ENCODE measurements around the gene STK33.

The STK33 gene

GRCh38 chr11:8366316-8366715, 227.7 kb downstream of the STK33 start:
- Mint-ChIP-seq H3K27me3 (no peaks in the 10 kb centered on the region), H3K36me3 (no peaks in the 10 kb centered on the region), H3K4me3 (no peak overlapping the region), H3K27ac (no peak overlapping the region), H3K9me3 (no peaks in the 10 kb centered on the region), H3K4me1 (no peaks in the 10 kb centered on the region)

- Mint-ChIP-seq H3K9me3 (no peaks in the 10 kb centered on the region), H3K27ac (no peak overlapping the region), H3K27me3 (no peaks in the 10 kb centered on the region), H3K4me1 (no peaks in the 10 kb centered on the region), H3K36me3 (no peaks in the 10 kb centered on the region), H3K4me3 (no peak overlapping the region)
Measured at GRCh38 chr11:8365216-8365941, 228.6 kb downstream of the STK33 start.

- no peaks in the 10 kb centered on the region for H3K4me1 Mint-ChIP-seq
- H3K27me3 Mint-ChIP-seq = no peaks in the 10 kb centered on the region
- H3K4me3 Mint-ChIP-seq = no peak overlapping the region
- no peak overlapping the region for H3K27ac Mint-ChIP-seq
- no peaks in the 10 kb centered on the region for H3K9me3 Mint-ChIP-seq
- no peaks in the 10 kb centered on the region for H3K36me3 Mint-ChIP-seq
Measured at GRCh38 chr11:8363921-8364320, 230.1 kb downstream of the STK33 start.

- no peaks in the 10 kb centered on the region for H3K27me3 Mint-ChIP-seq
- no peaks in the 10 kb centered on the region for H3K4me1 Mint-ChIP-seq
- no peaks in the 10 kb centered on the region for H3K9me3 Mint-ChIP-seq
- H3K36me3 Mint-ChIP-seq = no peaks in the 10 kb centered on the region
- no peak overlapping the region for H3K4me3 Mint-ChIP-seq
- no peak overlapping the region for H3K27ac Mint-ChIP-seq
Measured at GRCh38 chr11:8362899-8363298, 231.1 kb downstream of the STK33 start.

- Mint-ChIP-seq H3K4me1 (no peaks in the 10 kb centered on the region), H3K36me3 (no peaks in the 10 kb centered on the region), H3K27ac (no peak overlapping the region), H3K27me3 (no peaks in the 10 kb centered on the region), H3K9me3 (no peaks in the 10 kb centered on the region), H3K4me3 (no peak overlapping the region)
Measured at GRCh38 chr11:8362491-8362890, 231.5 kb downstream of the STK33 start.

GRCh38 chr11:8361664-8362210, 232.3 kb downstream of the STK33 start:
- Mint-ChIP-seq H3K27ac (no peak overlapping the region), H3K4me1 (no peaks in the 10 kb centered on the region), H3K4me3 (no peak overlapping the region), H3K27me3 (no peaks in the 10 kb centered on the region), H3K36me3 (no peaks in the 10 kb centered on the region), H3K9me3 (no peaks in the 10 kb centered on the region)

GRCh38 chr11:8361206-8361605, 232.8 kb downstream of the STK33 start:
- no peak overlapping the region for H3K4me3 Mint-ChIP-seq
- H3K27ac Mint-ChIP-seq = no peak overlapping the region
- H3K4me1 Mint-ChIP-seq = no peaks in the 10 kb centered on the region
- H3K9me3 Mint-ChIP-seq = no peaks in the 10 kb centered on the region
- no peaks in the 10 kb centered on the region for H3K36me3 Mint-ChIP-seq
- no peaks in the 10 kb centered on the region for H3K27me3 Mint-ChIP-seq

- Mint-ChIP-seq H3K27me3 (peaks cover 1% of the 10 kb centered on the region), H3K36me3 (no peaks in the 10 kb centered on the region)
Measured at GRCh38 chr11:8360086-8360828, 233.8 kb downstream of the STK33 start.

GRCh38 chr11:8359521-8359920, 234.5 kb downstream of the STK33 start:
- Mint-ChIP-seq H3K27ac (no peak overlapping the region), H3K9me3 (no peaks in the 10 kb centered on the region), H3K27me3 (peaks cover 1% of the 10 kb centered on the region), H3K4me1 (no peaks in the 10 kb centered on the region), H3K36me3 (no peaks in the 10 kb centered on the region), H3K4me3 (no peak overlapping the region)

More at GRCh38 chr11:8360086-8360828, 233.8 kb downstream of the STK33 start:
- Mint-ChIP-seq H3K4me1 (no peaks in the 10 kb centered on the region), H3K27ac (no peak overlapping the region), H3K9me3 (no peaks in the 10 kb centered on the region), H3K4me3 (no peak overlapping the region)

GRCh38 chr11:8357891-8358566, 236.0 kb downstream of the STK33 start:
- H3K27ac Mint-ChIP-seq = no peak overlapping the region
- H3K9me3 Mint-ChIP-seq = no peaks in the 10 kb centered on the region
- peaks cover 3% of the 10 kb centered on the region for H3K27me3 Mint-ChIP-seq
- no peak overlapping the region for H3K4me3 Mint-ChIP-seq
- H3K36me3 Mint-ChIP-seq = no peaks in the 10 kb centered on the region
- no peaks in the 10 kb centered on the region for H3K4me1 Mint-ChIP-seq

- H3K27me3 Mint-ChIP-seq = peaks cover 3% of the 10 kb centered on the region
- H3K27ac Mint-ChIP-seq = no peak overlapping the region
- no peak overlapping the region for H3K4me3 Mint-ChIP-seq
- H3K9me3 Mint-ChIP-seq = no peaks in the 10 kb centered on the region
- no peaks in the 10 kb centered on the region for H3K36me3 Mint-ChIP-seq
- H3K4me1 Mint-ChIP-seq = no peaks in the 10 kb centered on the region
Measured at GRCh38 chr11:8357505-8357888, 236.5 kb downstream of the STK33 start.

- H3K9me3 Mint-ChIP-seq = no peaks in the 10 kb centered on the region
- H3K27ac Mint-ChIP-seq = peak overlapping the region; percentile 11
- H3K27me3 Mint-ChIP-seq = peaks cover 3% of the 10 kb centered on the region
Measured at GRCh38 chr11:8356721-8357504, 237.1 kb downstream of the STK33 start.

GRCh38 chr11:8356216-8356615, 237.8 kb downstream of the STK33 start:
- Mint-ChIP-seq H3K27me3 (peaks cover 3% of the 10 kb centered on the region), H3K27ac (no peak overlapping the region), H3K4me1 (no peaks in the 10 kb centered on the region), H3K36me3 (no peaks in the 10 kb centered on the region), H3K4me3 (no peak overlapping the region), H3K9me3 (no peaks in the 10 kb centered on the region)

More at GRCh38 chr11:8356721-8357504, 237.1 kb downstream of the STK33 start:
- H3K36me3 Mint-ChIP-seq = no peaks in the 10 kb centered on the region
- H3K4me1 Mint-ChIP-seq = no peaks in the 10 kb centered on the region
- no peak overlapping the region for H3K4me3 Mint-ChIP-seq

GRCh38 chr11:8355416-8355742, 238.6 kb downstream of the STK33 start:
- no peak overlapping the region for H3K4me3 Mint-ChIP-seq
- H3K27me3 Mint-ChIP-seq = peaks cover 3% of the 10 kb centered on the region
- H3K4me1 Mint-ChIP-seq = no peaks in the 10 kb centered on the region
- H3K36me3 Mint-ChIP-seq = no peaks in the 10 kb centered on the region
- no peak overlapping the region for H3K27ac Mint-ChIP-seq
- H3K9me3 Mint-ChIP-seq = no peaks in the 10 kb centered on the region

GRCh38 chr11:8354622-8355415, 239.2 kb downstream of the STK33 start:
- Mint-ChIP-seq H3K27me3 (peaks cover 3% of the 10 kb centered on the region), H3K27ac (no peak overlapping the region), H3K36me3 (no peaks in the 10 kb centered on the region), H3K4me3 (no peak overlapping the region), H3K9me3 (no peaks in the 10 kb centered on the region), H3K4me1 (no peaks in the 10 kb centered on the region)

Data from activated naive CD4-positive, alpha-beta T cell treated with anti-CD3 and anti-CD28 coated beads, Interleukin-2, amount 50 U/mL, for 24 hours (primary cell).